Naive thymus-derived CD4-positive, alpha-beta T cell (primary cell): ENCODE results near the gene SMYD3. TPM values are rescaled to one million over a fixed set of nuclear protein-coding genes. Genes with fewer than 3 reads are reported as not detected.
A peak's percentile ranks its signal among the peaks of the same experiment; 100 is the strongest.

ENCODE experiments used
- ATAC-seq: fragments of 150-1000 bp; cut with Tn5 transposase; 2 replicates; pipeline ENCODE4 v1.10.0; 2021; ENCODE audit warnings: mild to moderate bottlenecking, moderate library complexity
- CTCF ChIA-PET: fragments of 350-600 bp; sonication (Branson Sonifier 250); formaldehyde crosslinking; loops from one replicate; lab custom pipeline; 2021; ENCODE audit warnings: antibody characterized with exemption; lab: Charles Lee
- POLR2A ChIA-PET: fragments of 350-600 bp; sonication (Branson Sonifier 250); formaldehyde crosslinking; loops from one replicate; lab custom pipeline; 2021; ENCODE audit warnings: antibody characterized with exemption, inconsistent platforms; lab: Charles Lee
- DNase-seq, 9 donors: peaks; one replicate each; pipeline versions ENCODE4 v3.0.0 to v3.0.0-alpha.2; 2020 to 2022; ENCODE audit warnings: mixed read lengths in 1 of 9
- H3K27ac ChIP-seq: one replicate; pipeline ENCODE4 v1.7.0; 2013; ENCODE audit warnings: mild to moderate bottlenecking, low read depth, low read length, moderate library complexity
- H3K27me3 ChIP-seq, 2 donors: one replicate each; pipeline ENCODE4 v1.7.0; 2013; ENCODE audit warnings: low read length in 2 of 2, mild to moderate bottlenecking in 2 of 2, moderate library complexity in 2 of 2; ENCODE audit not compliant: control insufficient read depth in 2 of 2, insufficient read depth in 2 of 2
- H3K36me3 ChIP-seq, 3 experiments: 1 replicate in 2 of 3; 2 replicates in 1 of 3; pipeline ENCODE4 v1.7.0; 2013; ENCODE audit warnings: low read length in 3 of 3, mild to moderate bottlenecking in 3 of 3, moderate library complexity in 1 of 3; ENCODE audit not compliant: insufficient read depth in 3 of 3, control insufficient read depth in 2 of 3
- H3K4me1 ChIP-seq, 2 donors: one replicate each; pipeline ENCODE4 v1.7.0; 2013; ENCODE audit warnings: low read length in 2 of 2, mild to moderate bottlenecking in 2 of 2, moderate library complexity in 1 of 2; ENCODE audit not compliant: control insufficient read depth in 2 of 2, insufficient read depth in 2 of 2
- H3K4me3 ChIP-seq: 2 replicates; pipeline ENCODE4 v1.7.0; 2013; ENCODE audit warnings: mild to moderate bottlenecking, low read length
- H3K9me3 ChIP-seq, 3 experiments: 1 replicate in 2 of 3; 2 replicates in 1 of 3; pipeline ENCODE4 v1.7.0; 2013; ENCODE audit warnings: low read length in 3 of 3; ENCODE audit not compliant: control insufficient read depth in 2 of 3
- H3K27ac Mint-ChIP-seq, 9 donors: one replicate each; pipeline ENCODE4 v1.8.0; 2020 to 2022; ENCODE audit warnings: mixed read lengths in 9 of 9, mild to moderate bottlenecking in 8 of 9, moderate library complexity in 5 of 9, inconsistent platforms in 2 of 9
- H3K27me3 Mint-ChIP-seq, 5 donors: one replicate each; pipeline ENCODE4 v1.8.0; 2021 to 2022; ENCODE audit warnings: mixed read lengths in 5 of 5, mild to moderate bottlenecking in 1 of 5
- H3K36me3 Mint-ChIP-seq, 5 donors: one replicate each; pipeline ENCODE4 v1.8.0; 2020 to 2022; ENCODE audit warnings: mixed read lengths in 5 of 5, mild to moderate bottlenecking in 3 of 5, inconsistent platforms in 1 of 5
- H3K4me1 Mint-ChIP-seq, 7 donors: one replicate each; pipeline ENCODE4 v1.8.0; 2020 to 2022; ENCODE audit warnings: mixed read lengths in 7 of 7, mild to moderate bottlenecking in 3 of 7, inconsistent platforms in 1 of 7
- H3K4me3 Mint-ChIP-seq, 10 donors: one replicate each; pipeline ENCODE4 v1.8.0; 2020 to 2022; ENCODE audit warnings: mild to moderate bottlenecking in 10 of 10, mixed read lengths in 10 of 10, moderate library complexity in 6 of 10, inconsistent platforms in 2 of 10
- H3K9me3 Mint-ChIP-seq, 11 donors: one replicate each; pipeline ENCODE4 v1.8.0; 2020 to 2022; ENCODE audit warnings: mixed read lengths in 11 of 11, mild to moderate bottlenecking in 4 of 11, inconsistent platforms in 1 of 11, moderate library complexity in 1 of 11
- intact Hi-C, 2 donors: fragments of 100-400 bp; cut with micrococcal nuclease; formaldehyde crosslinking; loops; one replicate each; pipeline ENCODE4 v1.15.1; 2023
- polyA plus RNA-seq, 2 donors: library from polyadenylated mRNA; unstranded; fragments of 300-500 nt; fragmentation: Illumina TruSeq; gene quantifications; one replicate each; pipeline ENCODE4 v1.2.3, GENCODE V29; 2021
- total RNA-seq, 6 experiments: library from RNA in 5 of 6; stranded (reverse) in 5 of 6; gene quantifications; 1 replicate in 5 of 6; 2 replicates in 1 of 6; pipeline ENCODE4 v1.2.3 and lab custom pipeline; 2021 to 2026

Gene SMYD3
- total and polyA plus RNA-seq, 7 experiments from 2014 or later, result 19.5 to 28.6 (median 24.4) TPM

DNA sequence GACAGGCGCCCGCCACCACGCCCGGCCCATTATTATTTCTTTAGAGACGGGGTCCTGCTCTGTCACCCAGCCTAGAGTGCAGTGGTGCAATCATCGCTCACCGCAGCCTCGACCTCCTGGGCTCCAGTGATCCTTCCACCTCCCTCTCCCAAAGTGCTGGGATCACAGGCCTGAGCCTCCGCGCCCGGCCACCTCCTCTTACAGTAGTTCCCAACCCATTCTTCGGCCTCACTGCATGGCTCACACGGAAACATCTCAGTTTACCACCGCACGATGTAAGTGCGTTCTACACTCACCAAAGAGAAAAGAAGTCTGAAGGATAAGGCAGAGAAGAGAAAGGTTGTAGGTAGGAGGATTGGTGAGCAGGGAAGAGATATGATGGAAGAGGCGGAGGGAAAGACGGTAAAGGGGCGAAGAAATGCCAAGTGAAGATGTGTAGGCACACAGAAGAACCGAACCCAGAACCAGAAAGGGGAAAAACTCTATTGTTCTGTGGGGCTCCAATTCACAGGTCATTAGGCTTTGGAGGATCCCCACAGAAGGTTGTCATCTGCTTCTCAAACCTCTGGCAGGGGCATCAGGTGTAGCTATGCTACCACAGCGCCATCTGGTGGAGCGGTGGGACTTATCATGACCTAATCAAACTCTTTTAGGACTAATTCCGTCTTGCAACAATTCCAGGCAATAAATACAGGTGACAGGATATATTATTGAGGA, 504.2 kb downstream of the SMYD3 start:
- H3K4me1 Mint-ChIP-seq, result peaks cover 0 to 4% (median 0%) of the 10 kb centered on the region in 7 donors
- CTCF ChIA-PET, result interaction anchor here (0.6 to 2.2 kb wide), 6 partner anchors 32 to 916 kb away, joined by 3 to 10 read pairs (median 3); no protein-coding TSS in a partner anchor

DNA sequence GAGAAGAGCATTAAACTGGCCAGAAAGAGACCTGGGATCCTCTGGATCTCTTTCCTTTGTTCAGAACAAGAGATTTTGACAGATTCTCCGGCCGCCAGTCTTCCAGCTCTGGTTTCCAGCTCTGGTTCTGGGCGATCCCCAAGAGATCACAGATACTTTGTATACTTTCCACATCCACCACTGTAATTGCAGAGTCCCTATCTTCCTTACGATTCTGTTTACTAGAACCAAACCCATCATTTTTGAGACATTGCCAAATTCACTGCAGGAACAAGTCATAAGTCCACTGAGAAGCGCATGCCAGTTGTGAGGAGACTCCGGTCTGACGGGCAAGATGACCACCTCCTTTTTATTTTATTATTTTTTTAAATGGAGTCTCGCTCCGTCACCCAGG, 505.2 kb downstream of the SMYD3 start:
- Mint-ChIP-seq H3K27ac (no peak overlapping the region), H3K9me3 (no peaks in the 10 kb centered on the region), H3K36me3 (peaks cover 0 to 14% (median 0%) of the 10 kb centered on the region in 5 donors), H3K4me1 (peaks cover 0 to 4% (median 0%) of the 10 kb centered on the region in 7 donors), H3K27me3 (no peaks in the 10 kb centered on the region), H3K4me3 (no peak overlapping the region)
- Histone ChIP-seq H3K27me3 (no peaks in the 10 kb centered on the region), H3K4me3 (no peak overlapping the region), H3K9me3 (no peaks in the 10 kb centered on the region), H3K36me3 (no peaks in the 10 kb centered on the region), H3K27ac (no peak overlapping the region), H3K4me1 (no peaks in the 10 kb centered on the region)
- DNase-seq (no peak), ATAC-seq (no peak)
- CTCF ChIA-PET, result interaction anchor here (0.7 to 1.1 kb wide), 4 partner anchors 113 to 915 kb away, joined by 3 to 4 read pairs (median 3); partner anchors contain the start of gene KIF26B
- intact Hi-C loops, result loop anchor here (2.0 to 5.0 kb wide), 2 partner anchors 50 to 485 kb away; no protein-coding TSS in a partner anchor
- POLR2A ChIA-PET, result no interaction called here

More for the DNA sequence above, 504.2 kb downstream of the SMYD3 start:
- Histone ChIP-seq H3K27me3 (no peaks in the 10 kb centered on the region), H3K9me3 (no peaks in the 10 kb centered on the region), H3K27ac (no peak overlapping the region), H3K4me1 (no peaks in the 10 kb centered on the region), H3K4me3 (no peak overlapping the region), H3K36me3 (no peaks in the 10 kb centered on the region)
- intact Hi-C loops, result loop anchor here (1.0 to 5.0 kb wide), 6 partner anchors 51 to 924 kb away; no protein-coding TSS in a partner anchor
- no peaks in the 10 kb centered on the region for H3K27me3 Mint-ChIP-seq
- ATAC-seq, result peak; percentile 78
- POLR2A ChIA-PET, result no interaction called here
- peaks cover 0 to 14% (median 0%) of the 10 kb centered on the region in 5 donors for H3K36me3 Mint-ChIP-seq
- peak; percentile 55 to 83 (median 71) for DNase-seq
- no peak overlapping the region for H3K4me3 Mint-ChIP-seq
- H3K27ac Mint-ChIP-seq, result no peak overlapping the region
- H3K9me3 Mint-ChIP-seq, result no peaks in the 10 kb centered on the region

DNA sequence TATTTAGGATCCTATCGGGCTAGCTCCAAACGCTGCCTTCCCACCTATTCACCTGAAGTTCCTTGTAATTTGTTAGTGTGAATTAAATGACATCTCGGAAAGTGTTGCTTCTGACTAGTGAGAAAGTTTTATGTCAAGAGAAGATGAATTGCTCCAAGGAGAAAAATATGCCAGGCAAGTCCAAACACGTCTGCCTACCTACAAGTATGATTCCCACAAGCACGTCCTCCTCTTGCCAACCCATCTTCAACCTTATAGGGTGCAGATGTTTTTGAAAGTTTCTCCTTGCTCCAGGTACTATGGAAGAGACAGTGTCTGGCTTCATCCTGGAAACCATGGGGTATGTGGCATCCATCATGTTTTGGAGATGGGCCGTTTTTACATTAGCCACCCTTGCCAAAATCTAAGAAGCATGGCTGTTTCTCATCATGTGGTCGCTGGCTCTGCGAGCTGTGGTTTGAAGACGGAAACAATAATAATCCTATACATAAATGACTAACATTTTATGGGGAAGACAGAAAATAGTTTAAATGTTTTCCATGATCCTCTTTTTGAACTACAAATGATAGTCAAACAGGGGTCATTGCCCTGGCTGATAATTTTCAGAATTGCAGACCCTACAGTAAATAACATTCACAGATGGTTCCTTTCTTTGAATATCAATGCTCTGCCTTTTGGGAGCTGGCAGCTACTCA, 505.8 kb downstream of the SMYD3 start:
- no peak overlapping the region for H3K27ac Mint-ChIP-seq
- H3K4me3 ChIP-seq, result no peak overlapping the region
- H3K9me3 Mint-ChIP-seq, result no peaks in the 10 kb centered on the region
- no peaks in the 10 kb centered on the region for H3K27me3 ChIP-seq
- POLR2A ChIA-PET, result no interaction called here
- CTCF ChIA-PET, result interaction anchor here (0.9 to 1.1 kb wide), 2 partner anchors 846 to 848 kb away, joined by 3 to 4 read pairs; partner anchors contain the start of gene KIF26B
- no peaks in the 10 kb centered on the region for H3K9me3 ChIP-seq
- peaks cover 0 to 4% (median 0%) of the 10 kb centered on the region in 7 donors for H3K4me1 Mint-ChIP-seq
- DNase-seq (no peak), ATAC-seq (no peak)
- intact Hi-C loops, result loop anchor here in 1 of 2 donors (5.0 kb wide), 1 partner anchor 49 kb away; no protein-coding TSS in a partner anchor
- H3K27me3 Mint-ChIP-seq, result no peaks in the 10 kb centered on the region
- H3K4me3 Mint-ChIP-seq, result no peak overlapping the region
- no peaks in the 10 kb centered on the region for H3K36me3 ChIP-seq
- no peak overlapping the region for H3K27ac ChIP-seq
- peaks cover 0 to 16% (median 0%) of the 10 kb centered on the region in 5 donors for H3K36me3 Mint-ChIP-seq
- H3K4me1 ChIP-seq, result no peaks in the 10 kb centered on the region

DNA sequence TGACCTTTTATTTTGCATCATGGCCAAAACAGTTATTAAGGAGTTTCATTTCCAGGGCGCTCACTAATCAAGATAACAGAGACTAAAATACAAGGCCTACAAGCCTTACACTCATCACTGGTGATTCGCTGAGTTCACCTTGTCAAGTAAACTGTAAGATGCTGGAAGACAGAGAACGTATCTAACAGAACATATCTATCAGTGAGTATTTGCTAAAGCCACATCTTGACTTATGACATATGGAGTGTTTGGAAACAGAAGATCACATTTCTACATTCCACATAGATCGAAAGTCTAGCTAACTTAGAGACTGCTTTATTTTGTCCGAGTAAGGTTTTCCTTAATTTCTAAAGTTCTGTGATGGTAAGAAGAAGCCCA, 506.5 kb downstream of the SMYD3 start:
- H3K9me3 ChIP-seq, result no peaks in the 10 kb centered on the region
- peaks cover 0 to 17% (median 0%) of the 10 kb centered on the region in 5 donors for H3K36me3 Mint-ChIP-seq
- ATAC-seq, result no peak
- H3K36me3 ChIP-seq, result no peaks in the 10 kb centered on the region
- intact Hi-C loops, result loop anchor here in 1 of 2 donors (5.0 kb wide), 1 partner anchor 48 kb away; no protein-coding TSS in a partner anchor
- H3K27ac Mint-ChIP-seq, result no peak overlapping the region
- H3K4me3 ChIP-seq, result no peak overlapping the region
- H3K27me3 ChIP-seq, result no peaks in the 10 kb centered on the region
- ChIA-PET CTCF (no interaction called here), POLR2A (no interaction called here)
- H3K27me3 Mint-ChIP-seq, result no peaks in the 10 kb centered on the region
- no peaks in the 10 kb centered on the region for H3K9me3 Mint-ChIP-seq
- no peak for DNase-seq
- H3K4me3 Mint-ChIP-seq, result no peak overlapping the region
- no peak overlapping the region for H3K27ac ChIP-seq
- no peaks in the 10 kb centered on the region for H3K4me1 ChIP-seq
- peaks cover 0 to 4% (median 0%) of the 10 kb centered on the region in 7 donors for H3K4me1 Mint-ChIP-seq

DNA sequence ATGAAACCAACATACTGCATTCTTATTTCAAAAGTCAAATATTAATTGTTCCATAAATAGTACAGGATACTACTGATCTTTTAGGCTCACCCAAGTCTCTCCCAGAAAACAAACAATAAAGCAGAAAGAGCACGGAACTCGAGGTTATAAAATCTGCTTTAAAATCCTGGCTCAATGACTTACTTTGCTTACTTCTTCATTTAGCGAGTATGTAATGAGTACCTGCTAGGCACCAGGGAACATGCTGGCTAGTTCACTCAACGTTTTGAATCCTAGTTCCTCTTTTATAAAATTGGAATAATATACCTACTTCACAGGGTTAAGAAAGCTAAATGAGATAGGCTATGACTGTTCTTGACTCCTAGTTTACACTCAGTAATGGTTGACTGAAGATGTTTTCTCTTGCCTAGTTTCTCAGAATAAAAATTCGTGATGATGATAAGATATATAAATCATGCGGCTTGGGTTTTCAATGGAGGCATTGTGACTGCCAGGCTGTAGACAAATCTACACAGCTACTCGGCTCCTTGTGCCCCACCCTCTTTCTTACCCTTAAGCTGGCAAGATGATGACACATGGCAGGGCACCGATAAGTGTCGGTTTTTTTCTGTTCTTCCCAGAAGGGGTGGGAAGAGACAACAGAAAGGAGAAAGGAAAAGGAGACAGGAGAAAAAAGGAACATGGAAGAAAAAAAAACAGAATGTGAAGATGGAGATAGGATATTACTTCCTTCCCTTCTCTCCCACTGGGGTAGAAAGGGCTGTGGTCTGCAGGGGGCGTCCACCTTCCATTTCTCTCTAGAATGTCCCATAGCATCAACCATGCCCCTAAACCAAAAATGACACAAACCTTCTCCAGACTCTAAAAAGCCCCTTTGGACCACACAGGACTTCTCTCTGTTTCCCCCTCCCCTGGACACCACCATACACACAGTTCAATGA, 507.1 kb downstream of the SMYD3 start:
- H3K9me3 ChIP-seq, result no peaks in the 10 kb centered on the region
- ATAC-seq, result no peak
- Mint-ChIP-seq H3K4me3 (no peak overlapping the region), H3K9me3 (no peaks in the 10 kb centered on the region), H3K27ac (peak overlapping the region in 1 of 9 donors; percentile 5), H3K36me3 (peaks cover 0 to 21% (median 0%) of the 10 kb centered on the region in 5 donors), H3K4me1 (peaks cover 0 to 4% (median 0%) of the 10 kb centered on the region in 7 donors), H3K27me3 (no peaks in the 10 kb centered on the region)
- H3K27me3 ChIP-seq, result no peaks in the 10 kb centered on the region
- H3K4me1 ChIP-seq, result no peaks in the 10 kb centered on the region
- no peak overlapping the region for H3K27ac ChIP-seq
- no peak overlapping the region for H3K4me3 ChIP-seq
- DNase-seq, result no peak
- CTCF ChIA-PET, result interaction anchor here (0.6 kb wide), 1 partner anchor 860 kb away, joined by 3 read pairs; no protein-coding TSS in a partner anchor
- H3K36me3 ChIP-seq, result no peaks in the 10 kb centered on the region
- POLR2A ChIA-PET, result no interaction called here
- intact Hi-C loops, result loop anchor here in 1 of 2 donors (5.0 kb wide), 1 partner anchor 48 kb away; no protein-coding TSS in a partner anchor
